GM12872 (cell line): ENCODE results near the gene ZRANB3.

Experiments
- CTCF ChIP-seq: IDR thresholded peaks from 3 replicates; pipeline ENCODE4 v1.5.1; 2011; ENCODE audit warnings: low read depth, mild to moderate bottlenecking, low read length, moderate library complexity; ENCODE audit not compliant: insufficient read depth

The ZRANB3 gene

GRCh38 chr2:135103843-135104242, 427.2 kb downstream of the ZRANB3 start:
- TF ChIP-seq CTCF = no peak

GRCh38 chr2:135099802-135100483, 431.1 kb downstream of the ZRANB3 start:
- TF ChIP-seq CTCF = no peak

GRCh38 chr2:135097532-135098231, 433.3 kb downstream of the ZRANB3 start:
- TF ChIP-seq CTCF = no peak

- TF ChIP-seq CTCF = no peak
Measured at GRCh38 chr2:135096665-135097446, 434.2 kb downstream of the ZRANB3 start.

- no peak for TF ChIP-seq CTCF
Measured at GRCh38 chr2:135095591-135095990, 435.4 kb downstream of the ZRANB3 start.

- TF ChIP-seq CTCF = no peak
Measured at GRCh38 chr2:135094508-135094907, 436.5 kb downstream of the ZRANB3 start.

GRCh38 chr2:135093670-135094330, 437.2 kb downstream of the ZRANB3 start:
- TF ChIP-seq CTCF = no peak
